ENCODE data around the gene GGCT.

DNA sequence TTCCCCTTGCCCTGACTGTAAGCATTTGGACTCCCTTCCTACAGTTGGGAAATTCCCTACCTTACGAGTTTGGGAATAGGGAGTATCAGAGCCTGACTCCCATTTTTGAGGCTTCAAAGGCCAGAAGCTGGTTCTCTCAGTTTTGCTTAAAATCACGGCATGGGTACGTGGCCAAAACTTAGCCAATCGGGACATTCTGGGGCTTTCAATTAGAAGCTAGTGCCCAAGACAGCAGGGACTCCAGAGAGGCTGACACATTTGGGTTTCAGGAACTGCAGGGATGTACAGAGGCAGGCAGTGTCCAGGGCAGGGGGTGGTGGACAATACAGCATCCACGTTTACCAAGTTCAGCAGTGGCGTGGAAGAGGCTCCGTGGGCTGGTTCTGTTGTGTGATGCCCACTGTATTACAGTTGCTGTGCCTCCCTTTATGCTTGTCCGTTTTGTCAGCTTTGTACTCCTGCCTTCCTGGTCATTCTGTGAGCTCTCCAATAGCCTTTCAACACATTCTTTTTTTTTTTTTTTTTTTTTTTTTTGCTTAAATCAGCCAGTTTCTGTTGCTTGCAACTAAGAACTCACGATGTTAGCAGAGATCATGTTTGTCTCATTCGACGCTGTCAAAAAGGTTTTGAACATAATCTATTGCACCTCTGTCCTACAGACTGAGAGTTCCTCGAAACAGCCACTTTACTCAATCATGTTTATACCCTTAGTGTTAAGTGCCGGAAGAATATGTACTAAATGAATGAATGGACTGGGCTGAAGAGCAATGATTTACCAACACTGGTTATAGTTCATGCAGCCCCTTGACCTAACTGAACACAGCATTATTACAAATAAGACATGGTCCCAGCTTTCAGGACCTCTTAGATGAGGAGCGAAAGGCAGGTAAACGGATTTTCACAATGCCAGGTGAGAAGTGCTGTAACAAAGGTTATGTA lies 1.1 kb downstream of the GGCT start:
- TF ChIP-seq, protein P1, sequence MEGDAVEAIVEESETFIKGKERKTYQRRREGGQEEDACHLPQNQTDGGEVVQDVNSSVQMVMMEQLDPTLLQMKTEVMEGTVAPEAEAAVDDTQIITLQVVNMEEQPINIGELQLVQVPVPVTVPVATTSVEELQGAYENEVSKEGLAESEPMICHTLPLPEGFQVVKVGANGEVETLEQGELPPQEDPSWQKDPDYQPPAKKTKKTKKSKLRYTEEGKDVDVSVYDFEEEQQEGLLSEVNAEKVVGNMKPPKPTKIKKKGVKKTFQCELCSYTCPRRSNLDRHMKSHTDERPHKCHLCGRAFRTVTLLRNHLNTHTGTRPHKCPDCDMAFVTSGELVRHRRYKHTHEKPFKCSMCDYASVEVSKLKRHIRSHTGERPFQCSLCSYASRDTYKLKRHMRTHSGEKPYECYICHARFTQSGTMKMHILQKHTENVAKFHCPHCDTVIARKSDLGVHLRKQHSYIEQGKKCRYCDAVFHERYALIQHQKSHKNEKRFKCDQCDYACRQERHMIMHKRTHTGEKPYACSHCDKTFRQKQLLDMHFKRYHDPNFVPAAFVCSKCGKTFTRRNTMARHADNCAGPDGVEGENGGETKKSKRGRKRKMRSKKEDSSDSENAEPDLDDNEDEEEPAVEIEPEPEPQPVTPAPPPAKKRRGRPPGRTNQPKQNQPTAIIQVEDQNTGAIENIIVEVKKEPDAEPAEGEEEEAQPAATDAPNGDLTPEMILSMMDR (IDR thresholded peaks at IDR 0.05), result no peak
- TF ChIP-seq POLR2A (IDR thresholded peaks at IDR 0.05), result no peak
